Activated CD4-positive, alpha-beta memory T cell treated with anti-CD3 and anti-CD28 coated beads, Interleukin-2, amount 10 ng/mL, durations not matched to agents 7 days and 5 days (primary cell): ENCODE data around the gene ATCAY. TPM values are rescaled to one million over a fixed set of nuclear protein-coding genes. Genes with fewer than 3 reads are reported as not detected.

Source experiments
- CTCF ChIA-PET: fragments of 350-600 bp; sonication (Branson Sonifier 250); formaldehyde crosslinking; loops from one replicate; lab custom pipeline; 2021; ENCODE audit warnings: antibody characterized with exemption, inconsistent platforms; lab: Charles Lee
- POLR2A ChIA-PET: fragments of 350-600 bp; sonication (Branson Sonifier 250); formaldehyde crosslinking; loops from one replicate; lab custom pipeline; 2021; ENCODE audit warnings: antibody characterized with exemption; lab: Charles Lee
- DNase-seq: peaks from one replicate; pipeline ENCODE4 v3.0.0-alpha.2; 2020
- H3K27ac Mint-ChIP-seq: one replicate; pipeline ENCODE4 v1.8.0; 2021; ENCODE audit warnings: mild to moderate bottlenecking, mixed read lengths
- H3K27me3 Mint-ChIP-seq: one replicate; pipeline ENCODE4 v1.8.0; 2021; ENCODE audit warnings: mixed read lengths
- H3K36me3 Mint-ChIP-seq: one replicate; pipeline ENCODE4 v1.8.0; 2021; ENCODE audit warnings: low read depth, mixed read lengths
- H3K4me1 Mint-ChIP-seq: one replicate; pipeline ENCODE4 v1.8.0; 2021; ENCODE audit warnings: mixed read lengths
- H3K4me3 Mint-ChIP-seq: one replicate; pipeline ENCODE4 v1.8.0; 2021; ENCODE audit warnings: mild to moderate bottlenecking, mixed read lengths
- H3K9me3 Mint-ChIP-seq: one replicate; pipeline ENCODE4 v1.8.0; 2021; ENCODE audit warnings: mixed read lengths
- total RNA-seq, 2 experiments: library from RNA; stranded (reverse); gene quantifications; one replicate each; pipeline ENCODE4 v1.2.3, GENCODE V29; 2021

ATCAY gene
- total RNA-seq, 2 experiments from 2014 or later, result not detected

DNA sequence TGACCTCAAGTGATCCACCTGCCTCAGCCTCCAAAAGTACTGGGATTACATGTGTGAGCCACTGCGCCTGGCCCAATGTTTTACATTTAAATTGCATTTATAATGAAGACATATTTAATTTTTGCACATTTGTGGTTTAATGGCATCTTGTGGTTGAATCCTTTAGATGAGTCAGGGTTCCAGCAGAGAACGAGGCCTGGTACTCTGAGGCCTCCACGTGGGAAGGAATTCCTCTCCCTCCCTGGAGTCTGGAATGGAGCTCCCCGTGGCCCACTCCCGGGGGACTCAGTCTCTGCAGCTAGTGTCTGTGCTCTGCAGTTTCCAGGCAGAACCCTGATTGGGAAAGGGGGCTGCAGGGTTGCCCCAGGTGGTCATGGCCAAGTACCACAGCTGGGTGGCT lies 35.9 kb upstream of the ATCAY start:
- Mint-ChIP-seq H3K9me3 (no peaks in the 10 kb centered on the region), H3K27ac (no peak overlapping the region), H3K36me3 (no peaks in the 10 kb centered on the region), H3K27me3 (no peaks in the 10 kb centered on the region), H3K4me3 (no peak overlapping the region), H3K4me1 (no peaks in the 10 kb centered on the region)
- ChIA-PET CTCF (no interaction called here), POLR2A (no interaction called here)
- no peak for DNase-seq

DNA sequence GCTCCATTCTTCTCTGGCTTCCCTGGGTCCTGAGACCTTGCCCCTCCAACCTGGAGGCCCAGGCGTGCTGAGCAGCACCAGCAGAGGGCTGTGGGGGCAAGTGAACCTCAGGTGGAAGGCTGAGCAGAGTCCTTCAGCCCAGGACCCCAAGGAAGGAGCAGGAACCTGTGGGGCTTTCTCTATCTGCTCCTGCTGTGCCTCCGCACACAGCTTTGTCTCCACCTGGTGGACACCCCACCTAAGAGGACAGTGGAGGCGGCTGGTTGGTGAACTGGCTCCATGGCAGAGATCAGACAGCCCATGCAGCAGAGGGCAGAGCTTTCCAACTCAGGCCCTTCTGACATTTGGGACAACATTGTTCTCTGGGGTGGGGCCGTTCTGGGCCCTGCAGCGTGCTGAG lies 31.4 kb upstream of the ATCAY start:
- Mint-ChIP-seq H3K4me1 (no peaks in the 10 kb centered on the region), H3K9me3 (peaks cover 11% of the 10 kb centered on the region), H3K36me3 (peaks cover 6% of the 10 kb centered on the region), H3K4me3 (no peak overlapping the region), H3K27me3 (no peaks in the 10 kb centered on the region), H3K27ac (no peak overlapping the region)
- peak; percentile 49 for DNase-seq
- ChIA-PET POLR2A (no interaction called here), CTCF (interaction anchor here (0.6 to 1.8 kb wide), 2 partner anchors 86 to 313 kb away, joined by 3 to 6 read pairs; partner anchors contain the start of gene MRPL54)

DNA sequence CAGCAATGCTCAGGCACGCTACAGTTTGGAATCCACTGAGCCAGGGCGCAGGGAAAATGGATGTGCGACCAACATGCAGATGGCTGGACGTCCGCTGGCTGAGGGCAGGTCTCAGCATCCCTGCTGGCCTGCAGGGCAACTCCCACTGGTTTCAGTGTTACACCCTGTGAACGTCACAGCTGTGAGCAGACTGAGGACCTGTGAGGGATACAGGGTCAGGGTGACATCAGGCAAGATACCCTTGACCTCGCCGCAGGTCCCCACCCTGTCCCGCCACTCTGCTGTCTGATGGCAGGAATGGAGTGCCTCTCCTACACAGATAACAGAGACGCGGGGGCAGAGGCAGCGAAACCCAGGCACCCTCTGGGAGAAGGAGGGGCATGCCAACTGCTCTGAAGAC lies 30.7 kb upstream of the ATCAY start:
- Mint-ChIP-seq H3K4me1 (no peaks in the 10 kb centered on the region), H3K36me3 (peaks cover 6% of the 10 kb centered on the region), H3K27ac (no peak overlapping the region), H3K27me3 (no peaks in the 10 kb centered on the region), H3K4me3 (no peak overlapping the region), H3K9me3 (peaks cover 11% of the 10 kb centered on the region)
- ChIA-PET CTCF (interaction anchor here (0.6 to 1.8 kb wide), 2 partner anchors 87 to 312 kb away, joined by 3 to 6 read pairs; partner anchors contain the start of gene MRPL54), POLR2A (no interaction called here)
- DNase-seq, result no peak

DNA sequence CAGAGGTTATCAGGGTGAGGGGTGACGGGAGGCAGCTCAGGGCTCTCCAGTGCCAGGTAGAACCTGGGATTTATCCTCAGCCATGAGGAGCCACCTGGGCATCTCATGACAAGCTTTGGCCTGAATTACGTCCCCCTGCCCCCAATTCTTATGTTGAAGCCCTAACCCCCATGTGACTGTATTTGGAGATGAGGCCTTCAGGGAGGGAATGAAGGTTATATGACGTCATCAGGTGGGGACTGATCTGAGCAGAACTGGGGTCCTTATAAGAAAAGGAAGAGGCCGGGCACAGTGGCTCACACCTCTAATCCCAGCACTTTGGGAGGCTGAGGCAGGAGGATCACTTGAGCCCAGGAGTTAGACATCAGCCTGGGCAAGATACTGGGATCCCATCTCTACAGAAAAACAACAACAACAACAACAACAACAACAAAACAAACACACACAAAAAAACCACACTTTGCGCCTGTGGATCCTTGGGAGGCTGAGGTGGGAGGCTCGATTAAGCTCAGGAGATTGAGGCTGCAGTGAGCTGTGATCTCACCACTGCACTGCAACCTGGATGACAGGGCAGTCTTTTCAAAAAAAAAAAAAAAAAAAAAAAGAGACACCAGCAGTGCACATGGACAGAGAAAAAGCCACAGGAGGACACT lies 30.0 kb upstream of the ATCAY start:
- CTCF ChIA-PET, result interaction anchor here (0.5 kb wide), 1 partner anchor 130 kb away, joined by 3 read pairs; no protein-coding TSS in a partner anchor

DNA sequence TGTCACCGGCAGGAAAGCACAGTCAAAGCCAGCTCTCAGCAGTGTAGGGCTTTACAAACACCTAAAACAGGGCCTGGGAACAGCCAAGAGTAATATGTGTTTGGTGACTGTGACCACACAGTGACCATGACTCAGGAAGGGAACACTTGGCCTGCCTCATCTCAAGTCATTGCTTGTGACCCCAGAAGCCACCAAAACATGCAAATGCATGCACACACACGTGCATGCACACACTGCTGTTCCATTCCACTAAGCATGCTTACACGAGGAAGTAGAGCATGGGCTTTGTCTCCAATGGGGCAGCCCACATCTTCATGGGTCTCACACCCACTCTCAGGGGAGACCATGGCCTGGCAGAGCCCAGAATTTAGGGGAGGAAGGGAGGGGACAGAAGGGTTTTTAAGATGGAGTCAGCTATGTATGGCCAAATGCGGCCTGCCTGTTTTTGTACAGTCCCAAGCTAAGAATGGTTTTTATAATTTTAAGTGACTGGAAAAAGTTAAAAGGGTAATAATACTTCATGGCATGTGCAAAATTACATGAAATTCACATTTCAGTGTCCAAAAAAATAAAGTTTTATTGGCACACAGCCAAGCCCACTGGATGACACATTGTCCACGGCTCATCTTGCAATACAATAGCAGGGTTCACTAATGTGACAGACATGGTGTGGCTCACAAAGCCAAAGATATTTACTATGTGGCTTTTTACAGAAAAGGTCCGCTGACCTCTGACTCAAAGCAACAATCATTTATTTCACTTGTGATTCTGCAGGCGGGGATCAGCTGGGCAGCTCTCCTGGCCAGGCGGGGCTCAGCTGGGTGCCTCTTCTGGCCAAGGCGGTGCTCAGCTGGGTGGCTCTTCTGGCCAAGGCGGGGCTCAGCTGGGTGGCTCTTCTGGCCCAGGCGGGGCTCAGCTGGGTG lies 29.0 kb upstream of the ATCAY start:
- Mint-ChIP-seq H3K4me3 (no peak overlapping the region), H3K9me3 (peaks cover 11% of the 10 kb centered on the region), H3K27me3 (no peaks in the 10 kb centered on the region), H3K4me1 (peaks cover 3% of the 10 kb centered on the region), H3K27ac (no peak overlapping the region), H3K36me3 (peaks cover 6% of the 10 kb centered on the region)
- CTCF ChIA-PET, result interaction anchor here (0.5 kb wide), 1 partner anchor 131 kb away, joined by 3 read pairs; no protein-coding TSS in a partner anchor
- POLR2A ChIA-PET, result no interaction called here
- DNase-seq, result no peak

More for the DNA sequence above, 30.0 kb upstream of the ATCAY start:
- Mint-ChIP-seq H3K9me3 (peaks cover 11% of the 10 kb centered on the region), H3K4me1 (peaks cover 2% of the 10 kb centered on the region), H3K27me3 (no peaks in the 10 kb centered on the region), H3K27ac (no peak overlapping the region), H3K4me3 (no peak overlapping the region), H3K36me3 (peaks cover 6% of the 10 kb centered on the region)
- DNase-seq, result no peak
- POLR2A ChIA-PET, result no interaction called here

DNA sequence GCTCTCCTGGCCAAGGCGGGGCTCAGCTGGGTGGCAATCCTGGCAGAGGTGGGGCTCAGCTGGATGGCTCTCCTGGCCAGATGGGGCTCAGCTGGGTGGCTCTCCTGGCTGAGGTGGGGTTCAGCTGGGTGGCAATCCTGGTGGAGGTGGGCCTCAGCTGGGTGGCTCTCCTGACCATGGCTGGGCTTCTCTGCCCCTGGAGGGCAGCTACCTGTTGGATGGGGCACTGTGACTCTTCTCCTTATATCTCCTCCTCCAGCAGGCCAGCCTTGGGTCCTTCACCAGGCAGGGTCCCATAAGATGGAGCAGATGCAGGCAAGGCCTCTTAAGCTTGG lies 28.3 kb upstream of the ATCAY start:
- Mint-ChIP-seq H3K4me1 (peaks cover 3% of the 10 kb centered on the region), H3K36me3 (peaks cover 6% of the 10 kb centered on the region), H3K27me3 (no peaks in the 10 kb centered on the region), H3K4me3 (no peak overlapping the region), H3K27ac (no peak overlapping the region), H3K9me3 (peaks cover 11% of the 10 kb centered on the region)
- POLR2A ChIA-PET, result no interaction called here
- CTCF ChIA-PET, result no interaction called here
- no peak for DNase-seq

DNA sequence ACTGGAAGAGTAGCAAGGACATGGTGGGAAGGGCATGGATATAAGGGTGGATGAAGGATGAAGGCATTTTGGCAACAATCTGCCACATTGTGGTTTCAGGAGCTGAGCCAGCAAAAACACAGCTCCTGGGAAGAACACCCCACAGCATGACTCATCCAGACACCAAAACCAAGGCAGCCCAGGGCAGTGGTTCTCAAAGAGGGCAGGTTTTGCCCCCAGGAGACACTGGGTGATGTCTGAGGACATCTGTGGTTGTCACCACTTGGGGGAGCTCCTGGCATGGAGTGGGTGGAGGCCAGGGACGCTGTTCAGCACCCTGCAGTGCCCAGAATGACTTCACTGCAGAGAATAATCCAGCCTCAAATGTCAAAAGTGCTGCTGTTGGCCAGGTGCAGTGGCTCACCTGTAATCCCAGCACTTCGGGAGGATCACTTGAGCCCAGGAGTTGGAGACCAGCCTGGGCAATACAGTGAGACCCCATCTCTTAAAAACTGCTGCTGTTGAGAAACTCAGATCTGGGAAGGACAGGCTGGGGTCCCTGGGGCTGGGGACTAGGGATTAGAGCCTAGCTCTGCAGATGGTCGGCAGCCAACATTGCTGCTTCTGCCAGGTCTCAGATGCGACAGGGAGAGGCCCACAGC lies 27.8 kb upstream of the ATCAY start:
- peaks cover 6% of the 10 kb centered on the region for H3K36me3 Mint-ChIP-seq
- CTCF ChIA-PET, result interaction anchor here (0.8 kb wide), 1 partner anchor 135 kb away, joined by 4 read pairs; no protein-coding TSS in a partner anchor
- H3K9me3 Mint-ChIP-seq, result peaks cover 11% of the 10 kb centered on the region
- POLR2A ChIA-PET, result no interaction called here
- H3K27me3 Mint-ChIP-seq, result no peaks in the 10 kb centered on the region
- H3K27ac Mint-ChIP-seq, result no peak overlapping the region
- H3K4me1 Mint-ChIP-seq, result peaks cover 3% of the 10 kb centered on the region
- DNase-seq, result peak; percentile 20
- no peak overlapping the region for H3K4me3 Mint-ChIP-seq

DNA sequence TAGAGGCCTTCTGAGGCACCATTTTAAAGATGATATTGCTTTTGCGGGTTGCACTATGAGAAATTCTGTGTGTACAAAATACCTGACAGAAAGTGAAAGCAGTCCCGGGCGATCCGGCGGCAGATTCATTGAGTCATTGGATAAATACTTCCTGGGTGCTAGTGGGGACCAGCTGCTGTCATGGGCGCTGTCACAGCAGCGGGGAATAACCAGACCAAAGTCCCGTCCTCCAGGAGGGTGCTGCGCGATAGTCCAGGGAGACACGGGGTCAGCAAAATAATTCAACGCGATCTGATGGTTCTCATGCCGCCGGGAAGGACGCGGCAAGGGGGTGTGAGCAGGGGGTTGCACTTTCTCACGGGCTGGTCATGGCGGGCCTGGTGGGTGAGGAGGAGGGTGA lies 25.2 kb upstream of the ATCAY start:
- DNase-seq, result no peak
- CTCF ChIA-PET, result no interaction called here
- Mint-ChIP-seq H3K27me3 (no peaks in the 10 kb centered on the region), H3K27ac (no peak overlapping the region), H3K9me3 (peaks cover 11% of the 10 kb centered on the region), H3K4me1 (peaks cover 3% of the 10 kb centered on the region), H3K36me3 (peaks cover 6% of the 10 kb centered on the region), H3K4me3 (no peak overlapping the region)
- POLR2A ChIA-PET, result no interaction called here

DNA sequence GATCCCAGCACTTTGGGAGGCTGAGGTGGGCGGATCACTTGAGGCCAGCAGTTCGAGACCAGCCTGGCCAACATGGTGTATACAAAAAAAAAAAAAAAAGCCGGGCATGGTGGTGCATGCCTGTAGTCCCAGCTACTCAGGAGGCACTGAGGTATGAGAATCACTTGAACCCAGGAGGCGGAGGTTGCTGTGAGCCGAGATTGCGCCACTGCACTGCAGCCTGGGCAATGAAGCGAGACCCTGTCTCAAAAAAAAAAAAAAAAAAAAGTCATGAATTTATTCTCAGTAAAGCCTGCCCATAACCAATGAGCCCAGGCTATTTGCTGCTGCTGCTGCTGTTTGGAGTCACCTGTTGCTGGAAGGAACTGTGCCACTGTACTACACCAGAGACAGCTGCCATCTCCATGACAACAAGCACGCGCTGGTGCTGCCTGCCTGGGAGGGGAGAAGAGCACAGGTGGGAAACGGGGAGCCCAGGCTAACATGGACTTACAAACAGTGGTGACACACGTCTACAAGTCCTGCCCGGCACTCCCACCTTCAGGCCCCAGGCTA lies 23.0 kb upstream of the ATCAY start:
- no peaks in the 10 kb centered on the region for H3K36me3 Mint-ChIP-seq
- no peak overlapping the region for H3K27ac Mint-ChIP-seq
- no peak overlapping the region for H3K4me3 Mint-ChIP-seq
- no peaks in the 10 kb centered on the region for H3K27me3 Mint-ChIP-seq
- DNase-seq, result no peak
- peaks cover under 1% of the 10 kb centered on the region for H3K9me3 Mint-ChIP-seq
- peaks cover 3% of the 10 kb centered on the region for H3K4me1 Mint-ChIP-seq
- POLR2A ChIA-PET, result no interaction called here
- CTCF ChIA-PET, result no interaction called here

DNA sequence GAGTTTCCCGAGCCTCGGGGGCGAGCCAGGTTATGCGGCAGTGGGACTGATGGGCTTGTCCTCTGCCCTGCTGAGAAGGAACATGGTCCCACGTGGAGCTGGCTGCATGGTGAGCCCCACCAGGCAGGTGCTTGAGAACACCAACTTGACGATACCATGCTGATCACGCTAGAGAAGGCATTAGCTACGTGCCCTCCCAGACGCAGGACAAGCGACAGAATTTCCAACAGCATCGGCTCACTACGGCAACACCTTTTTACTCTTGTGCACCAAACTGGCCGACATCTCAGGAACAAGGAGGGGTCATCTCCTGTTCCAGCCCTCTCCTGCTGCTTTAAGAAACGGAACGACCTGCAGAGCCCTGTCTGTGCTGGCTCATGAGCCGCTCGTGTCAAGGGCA lies 20.0 kb upstream of the ATCAY start:
- Mint-ChIP-seq H3K27me3 (no peaks in the 10 kb centered on the region), H3K4me3 (no peak overlapping the region), H3K36me3 (no peaks in the 10 kb centered on the region), H3K9me3 (no peaks in the 10 kb centered on the region), H3K27ac (no peak overlapping the region), H3K4me1 (peaks cover under 1% of the 10 kb centered on the region)
- POLR2A ChIA-PET, result no interaction called here
- DNase-seq, result no peak
- CTCF ChIA-PET, result no interaction called here

DNA sequence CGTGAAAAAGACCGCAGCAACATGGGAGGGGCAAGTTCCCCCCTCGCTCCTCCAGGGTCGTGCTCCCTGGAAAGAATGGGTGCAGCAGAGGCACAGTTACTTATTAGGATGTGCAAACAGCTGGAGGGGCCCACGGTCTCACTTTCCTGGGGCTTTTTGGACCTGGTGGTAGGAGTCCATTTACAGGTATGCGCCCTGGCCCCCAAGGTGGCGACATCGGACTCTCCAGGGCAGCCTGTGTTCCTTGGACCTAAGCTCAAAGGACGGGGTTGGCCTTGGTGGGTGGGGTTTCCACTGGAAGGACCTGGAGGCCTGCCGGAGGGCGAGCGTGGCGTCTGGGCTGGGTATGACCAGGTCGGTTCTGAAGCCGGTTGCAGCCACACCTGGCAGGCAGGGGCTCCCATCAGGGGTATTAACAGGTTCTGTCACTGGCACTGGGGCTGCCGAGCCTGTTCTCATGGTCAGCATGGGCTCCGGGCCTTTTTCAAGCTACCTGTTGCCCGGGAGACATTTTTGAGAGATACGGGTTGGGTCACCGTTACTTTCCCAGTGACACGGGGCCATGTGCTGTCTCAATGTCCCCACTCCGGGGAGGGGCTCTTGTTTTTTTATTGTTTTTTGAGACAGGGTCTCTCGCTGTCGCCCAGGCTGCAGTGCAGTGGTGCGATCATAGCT lies 17.5 kb upstream of the ATCAY start:
- Mint-ChIP-seq H3K27me3 (peaks cover 18% of the 10 kb centered on the region), H3K4me3 (no peak overlapping the region), H3K36me3 (no peaks in the 10 kb centered on the region), H3K9me3 (no peaks in the 10 kb centered on the region), H3K27ac (no peak overlapping the region), H3K4me1 (no peaks in the 10 kb centered on the region)
- POLR2A ChIA-PET, result no interaction called here
- CTCF ChIA-PET, result no interaction called here
- DNase-seq, result no peak

DNA sequence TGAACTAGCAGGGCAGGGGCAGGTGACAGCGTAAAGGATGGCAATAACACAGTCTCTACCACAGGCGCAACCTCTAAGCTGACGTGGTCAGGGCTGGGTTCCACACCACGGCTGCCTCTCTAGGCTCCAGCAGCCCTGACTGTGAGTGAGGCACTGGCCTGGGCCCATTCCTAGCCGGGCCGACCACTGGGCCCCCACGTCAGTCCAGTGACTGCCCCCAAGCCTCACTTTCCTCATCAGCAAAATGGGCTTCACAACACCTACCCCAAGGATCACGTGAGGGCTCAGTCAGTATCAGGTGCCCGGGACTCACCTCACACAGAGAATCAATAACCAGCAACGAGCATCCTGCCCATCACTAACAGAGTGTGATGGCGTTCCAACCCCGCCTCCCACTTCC lies 16.8 kb upstream of the ATCAY start:
- Mint-ChIP-seq H3K4me3 (no peak overlapping the region), H3K27ac (no peak overlapping the region), H3K4me1 (no peaks in the 10 kb centered on the region), H3K36me3 (no peaks in the 10 kb centered on the region), H3K27me3 (peaks cover 22% of the 10 kb centered on the region), H3K9me3 (no peaks in the 10 kb centered on the region)
- POLR2A ChIA-PET, result no interaction called here
- CTCF ChIA-PET, result no interaction called here
- no peak for DNase-seq
